ENCODE data around the gene PFN3. TPM values are rescaled to one million over a fixed set of nuclear protein-coding genes. Genes with fewer than 3 reads are reported as not detected.

PFN3 gene
- total and polyA plus RNA-seq, 2 experiments from 2014 or later, result 1.9 to 2.0 TPM

GRCh38 chr5:177368869-177369644 lies 31.4 kb downstream of the PFN3 start:
- ATAC-seq (0 out of 3 replicates have a peak, but pooled peaks have one; percentile 1), DNase-seq (ENCODE audit: low spot score) (peak; percentile 76)
- Mint-ChIP-seq H3K27ac (no peak overlapping the region), H3K36me3 (ENCODE audit: low read depth) (peaks cover 11% of the 10 kb centered on the region), H3K4me1 (peaks cover 54% of the 10 kb centered on the region), H3K9me3 (no peaks in the 10 kb centered on the region; the same call in 2 of the 3 replicates), H3K4me3 (peak overlapping the region; percentile 90; the same call in 2 of the 3 replicates), H3K27me3 (ENCODE audit: insufficient read depth, low read depth, poor library complexity) (peaks cover 32% of the 10 kb centered on the region)
- TF ChIP-seq CTCF (conservative IDR thresholded peaks at IDR 0.05; ENCODE audit: low read depth in 2 of 2) (peak; percentile 59 to 71), EZH2phosphoT487 (IDR thresholded peaks at IDR 0.05; ENCODE audit: unreplicated experiment) (no peak)
- Histone ChIP-seq H3K79me2 (replicated peaks; ENCODE audit: insufficient read depth) (no peaks in the 10 kb centered on the region), H3K27me3 (ENCODE audit: insufficient read depth) (peaks cover 15% of the 10 kb centered on the region), H3K4me1 (ENCODE audit: insufficient read depth) (peaks cover 50% of the 10 kb centered on the region), H3K9me2 (ENCODE audit: insufficient read depth) (no peaks in the 10 kb centered on the region), H3K4me3 (no peak overlapping the region), H4K20me1 (replicated peaks; ENCODE audit: insufficient read depth) (no peaks in the 10 kb centered on the region; the same call in 1 of the 2 replicates), H3K4me2 (no peak overlapping the region), H3K27ac (ENCODE audit: low read depth) (no peak overlapping the region), H3K36me3 (ENCODE audit: insufficient read depth) (no peaks in the 10 kb centered on the region), H2AFZ (no peak overlapping the region), H3F3A (replicated peaks; ENCODE audit: low read depth) (0 out of 2 replicates have a peak, but pooled peaks cover 18% of the 10 kb centered on the region)

GRCh38 chr5:177367981-177368868 lies 32.2 kb downstream of the PFN3 start:
- Histone ChIP-seq H3K79me2 (replicated peaks; ENCODE audit: insufficient read depth) (no peaks in the 10 kb centered on the region), H3K27me3 (ENCODE audit: insufficient read depth) (peaks cover 15% of the 10 kb centered on the region), H3K4me1 (ENCODE audit: insufficient read depth) (peaks cover 49% of the 10 kb centered on the region), H2AFZ (peak overlapping the region; percentile 84), H3K36me3 (ENCODE audit: insufficient read depth) (no peaks in the 10 kb centered on the region), H4K20me1 (replicated peaks; ENCODE audit: insufficient read depth) (no peaks in the 10 kb centered on the region; the same call in 1 of the 2 replicates), H3K27ac (ENCODE audit: low read depth) (no peak overlapping the region), H3K4me3 (peak overlapping the region; percentile 84), H3K9me2 (ENCODE audit: insufficient read depth) (no peaks in the 10 kb centered on the region), H3F3A (replicated peaks; ENCODE audit: low read depth) (peaks cover 22% of the 10 kb centered on the region; the same call in 1 of the 2 replicates), H3K4me2 (peak overlapping the region; percentile 97)
- H3K4me1 Mint-ChIP-seq, result peaks cover 50% of the 10 kb centered on the region
- H3K27me3 Mint-ChIP-seq (ENCODE audit: insufficient read depth, low read depth, poor library complexity), result peaks cover 25% of the 10 kb centered on the region
- no peak for TF ChIP-seq NANOG (IDR thresholded peaks at IDR 0.05; ENCODE audit: borderline replicate concordance)
- no peak for TF ChIP-seq JUNB (IDR thresholded peaks at IDR 0.05; ENCODE audit: unreplicated experiment)
- peaks cover 11% of the 10 kb centered on the region for H3K36me3 Mint-ChIP-seq (ENCODE audit: low read depth)
- H3K4me3 Mint-ChIP-seq, result peak overlapping the region; percentile 90
- H3K9me3 Mint-ChIP-seq, result no peaks in the 10 kb centered on the region; the same call in 2 of the 3 replicates
- ATAC-seq, result peak; percentile 1; the same call in 2 of the 3 replicates
- H3K27ac Mint-ChIP-seq, result no peak overlapping the region
- peak; percentile 60 for DNase-seq (ENCODE audit: low spot score)

All from GM23338 (cell line).